A549 (cell line): ENCODE results near the gene FMNL2. TPM values are rescaled to one million over a fixed set of nuclear protein-coding genes. Genes with fewer than 3 reads are reported as not detected.

Experiments
- ATAC-seq, 2 experiments: fragments of 200-7000 bp in 1 of 2; fragments of >200 bp in 1 of 2; cut with Nextera tagmentation in 1 of 2; cut with Tn5 transposase in 1 of 2; 3 replicates each; pipeline versions ENCODE4 v1.8.0 to v1.9.1; 2018 to 2020; ENCODE audit warnings: mild to moderate bottlenecking in 1 of 2, moderate library complexity in 1 of 2
- CTCF ChIA-PET: fragments of 300-600 bp; sonication (Branson Sonifier 250); formaldehyde crosslinking; extraction: SDS; loops from one replicate; lab custom pipeline; 2021; ENCODE audit warnings: antibody characterized with exemption, inconsistent platforms; lab: Yijun Ruan, JAX
- POLR2A ChIA-PET: fragments of 350-600 bp; formaldehyde crosslinking; extraction: SDS; loops from one replicate; lab custom pipeline; 2021; ENCODE audit warnings: antibody characterized with exemption, inconsistent platforms; lab: Yijun Ruan, JAX
- DNase-seq, 2 experiments: peaks; one replicate each; pipeline versions ENCODE4 v3.0.0 to v3.0.0-alpha.2; 2011 to 2016; ENCODE audit warnings: low read depth in 1 of 2, low spot score in 1 of 2
- FAIRE-seq: peaks from 2 replicates; lab custom pipeline; 2011; peaks lifted over from hg19 to GRCh38; lab: Jason Lieb, UNC
- H3K27ac ChIP-seq, 2 experiments: fragments of >200 bp; sonication (Bioruptor Twin); formaldehyde crosslinking; 3 replicates each; pipeline ENCODE4 v1.5.1; 2016 to 2017
- H3K4me1 ChIP-seq: fragments of >200 bp; sonication (Bioruptor Twin); formaldehyde crosslinking; 3 replicates; pipeline ENCODE4 v1.6.1; 2016
- H3K4me2 ChIP-seq: fragments of >200 bp; sonication (Bioruptor Twin); formaldehyde crosslinking; 3 replicates; pipeline ENCODE4 v1.6.1; 2016
- H3K4me3 ChIP-seq: fragments of >200 bp; sonication (Bioruptor Twin); formaldehyde crosslinking; 3 replicates; pipeline ENCODE4 v1.5.1; 2016
- H3K9me3 ChIP-seq: fragments of >200 bp; sonication (Bioruptor Twin); formaldehyde crosslinking; 3 replicates; pipeline ENCODE4 v1.6.1; 2016
- CBX8 ChIP-seq: fragments of 200-600 bp; sonication (generic); IDR thresholded peaks from 2 replicates; pipeline ENCODE4 v1.6.1; 2016
- CEBPB ChIP-seq, 2 experiments: fragments of >200 bp in 1 of 2; sonication (Bioruptor Twin) in 1 of 2; formaldehyde crosslinking in 1 of 2; IDR thresholded peaks; 2 replicates each; pipeline ENCODE4 v1.6.1; 2012 to 2016
- CHD2 ChIP-seq: fragments of 150-350 bp; IDR thresholded peaks from 2 replicates; pipeline ENCODE4 v1.6.1; 2014; ENCODE audit warnings: low read length; ENCODE audit not compliant: partially characterized antibody
- CHD4 ChIP-seq: fragments of 200-600 bp; sonication (generic); IDR thresholded peaks from 2 replicates; pipeline ENCODE4 v1.6.1; 2016; ENCODE audit warnings: antibody characterized with exemption, mild to moderate bottlenecking, borderline replicate concordance
- EHF ChIP-seq: fragments of 250-450 bp; sonication (Bioruptor Pico); IDR thresholded peaks from 2 replicates; pipeline ENCODE4 v1.5.0; 2020; ENCODE audit warnings: mild to moderate bottlenecking
- FOSB ChIP-seq: fragments of 250-450 bp; sonication (Bioruptor Pico); IDR thresholded peaks from 2 replicates; pipeline ENCODE4 v1.5.0; 2020; ENCODE audit warnings: mild to moderate bottlenecking, moderate library complexity
- HDAC2 ChIP-seq: fragments of 200-600 bp; sonication (generic); IDR thresholded peaks from 2 replicates; pipeline ENCODE4 v1.6.1; 2016
- HOXA7 ChIP-seq: fragments of 250-450 bp; sonication (Bioruptor Pico); IDR thresholded peaks from 2 replicates; pipeline ENCODE4 v1.5.0; 2020; ENCODE audit warnings: mild to moderate bottlenecking, moderate library complexity
- JUNB ChIP-seq: fragments of >200 bp; sonication (Bioruptor Twin); formaldehyde crosslinking; IDR thresholded peaks from 2 replicates; pipeline ENCODE4 v1.6.1; 2016
- KDM1A ChIP-seq: fragments of 200-600 bp; sonication (generic); IDR thresholded peaks from 2 replicates; pipeline ENCODE4 v1.6.1; 2016; ENCODE audit warnings: low read depth, mild to moderate bottlenecking
- MAFK ChIP-seq: fragments of 450-650 bp; IDR thresholded peaks from 2 replicates; pipeline ENCODE4 v1.6.1; 2014; ENCODE audit not compliant: partially characterized antibody
- MAZ ChIP-seq: fragments of 150-350 bp; IDR thresholded peaks from 2 replicates; pipeline ENCODE4 v1.6.1; 2014; ENCODE audit warnings: antibody characterized with exemption, low read depth, low read length, borderline replicate concordance
- NFE2L2 ChIP-seq: fragments of 150-350 bp; conservative IDR thresholded peaks from 2 replicates; pipeline ENCODE4 v1.6.1; 2014; ENCODE audit warnings: low read length
- PHF8 ChIP-seq: fragments of 200-600 bp; sonication (generic); IDR thresholded peaks from 2 replicates; pipeline ENCODE4 v1.6.1; 2016; ENCODE audit warnings: low read depth, mild to moderate bottlenecking, antibody characterized with exemption, moderate library complexity, borderline replicate concordance
- POLR2AphosphoS2 ChIP-seq: conservative IDR thresholded peaks from 2 replicates; pipeline ENCODE4 v1.6.1; 2012; ENCODE audit warnings: low read length, improper control_type of control experiment, inconsistent platforms
- RARB ChIP-seq: fragments of 250-450 bp; sonication (Bioruptor Pico); IDR thresholded peaks from 2 replicates; pipeline ENCODE4 v1.8.0; 2021; ENCODE audit warnings: mild to moderate bottlenecking, moderate library complexity
- RFX5 ChIP-seq: fragments of 450-650 bp; IDR thresholded peaks from 2 replicates; pipeline ENCODE4 v1.7.1; 2014; ENCODE audit warnings: antibody characterized with exemption, mild to moderate bottlenecking, moderate library complexity
- SMC3 ChIP-seq: fragments of >200 bp; sonication (Bioruptor Twin); formaldehyde crosslinking; IDR thresholded peaks from 3 replicates; pipeline ENCODE4 v1.6.1; 2018; ENCODE audit warnings: inconsistent platforms
- SREBF2 ChIP-seq: fragments of 450-650 bp; IDR thresholded peaks from 2 replicates; pipeline ENCODE4 v1.6.1; 2014; ENCODE audit warnings: mild to moderate bottlenecking, moderate library complexity
- TP53 ChIP-seq: fragments of 250-450 bp; sonication (Bioruptor Pico); IDR thresholded peaks from 2 replicates; pipeline ENCODE4 v1.5.0; 2021; ENCODE audit warnings: mild to moderate bottlenecking, moderate library complexity
- ZNF302 ChIP-seq: fragments of 250-450 bp; sonication (Bioruptor Pico); IDR thresholded peaks from 2 replicates; pipeline ENCODE4 v1.9.0; 2021; ENCODE audit warnings: inconsistent platforms, mild to moderate bottlenecking, moderate library complexity
- ZSCAN20 ChIP-seq: fragments of 250-450 bp; sonication (Bioruptor Pico); IDR thresholded peaks from 2 replicates; pipeline ENCODE4 v1.8.0; 2022; ENCODE audit warnings: mild to moderate bottlenecking, moderate library complexity
- WGBS: methylation state at CpG from one replicate; pipeline ENCODE4 v1.1.6; 2017; ENCODE audit errors: missing lambda C conversion rate; 5-methylcytosine and 5-hydroxymethylcytosine counted together
- polyA plus RNA-seq, 4 experiments: library from polyadenylated mRNA; depleted of rRNA in 3 of 4; stranded (reverse); fragments of >200 nt; fragmentation: RNase III in 1 of 4; extraction: RNeasy Plus Mini Kit Qiagen cat#74134 plus additional on column Dnase treatment in 1 of 4; gene quantifications; 2 replicates in 3 of 4; 3 replicates in 1 of 4; pipeline ENCODE4 v1.2.3, GENCODE V29; 2011 to 2017
- TF ChIP-seq, protein P1 (sequence below): fragments of >200 bp; sonication (Bioruptor Twin); formaldehyde crosslinking; IDR thresholded peaks from 3 replicates; pipeline ENCODE4 v1.5.1; 2016
- TF ChIP-seq, protein P2 (sequence below): IDR thresholded peaks from 2 replicates; pipeline ENCODE4 v1.6.1; 2012; ENCODE audit warnings: low read depth, borderline replicate concordance
- TF ChIP-seq, protein P3 (sequence below): IDR thresholded peaks from 2 replicates; pipeline ENCODE4 v1.6.1; 2012

FMNL2 gene
- polyA plus RNA-seq, 2 of the 4 experiments (the other 2 are of a cell fraction): 27.9 to 36.5 TPM

DNA sequence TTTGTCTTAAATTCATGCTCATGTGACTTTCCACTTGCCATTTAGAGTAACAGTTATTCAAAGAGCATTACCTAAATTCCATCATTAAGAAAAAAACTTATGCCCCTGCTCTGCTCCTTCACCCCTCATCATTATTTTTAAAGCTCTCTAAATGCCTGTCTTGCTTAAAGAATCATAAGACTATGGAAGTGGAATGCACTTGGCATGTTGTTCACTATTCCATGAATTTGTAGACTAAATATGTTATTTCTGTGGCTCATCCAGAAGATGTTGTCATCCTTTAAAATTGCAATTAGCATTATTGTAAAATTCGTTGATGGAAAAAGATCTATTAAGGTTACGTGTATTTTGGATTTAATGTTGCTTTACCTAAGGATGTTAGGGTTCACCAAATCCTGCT is 61.8 kb downstream of the FMNL2 start:
- Histone ChIP-seq H3K4me1 (peaks cover 32% of the 10 kb centered on the region), H3K4me3 (no peak overlapping the region), H3K27ac (no peak overlapping the region), H3K4me2 (no peak overlapping the region), H3K9me3 (no peaks in the 10 kb centered on the region)
- no peak for DNase-seq
- WGBS: 32% methylated on average over 2 of the region's 2 CpGs
- TF ChIP-seq POLR2AphosphoS2 (no peak), CHD4 (no peak), RARB (CRISPR knock-in tag) (no peak), TP53 (CRISPR knock-in tag) (no peak), HOXA7 (CRISPR knock-in tag) (no peak), CEBPB (IDR thresholded peaks at IDR 0.05) (no peak), JUNB (no peak), FOSB (CRISPR knock-in tag) (no peak), HDAC2 (no peak), RFX5 (no peak), SMC3 (no peak), MAFK (no peak)
- TF ChIP-seq, protein P1, sequence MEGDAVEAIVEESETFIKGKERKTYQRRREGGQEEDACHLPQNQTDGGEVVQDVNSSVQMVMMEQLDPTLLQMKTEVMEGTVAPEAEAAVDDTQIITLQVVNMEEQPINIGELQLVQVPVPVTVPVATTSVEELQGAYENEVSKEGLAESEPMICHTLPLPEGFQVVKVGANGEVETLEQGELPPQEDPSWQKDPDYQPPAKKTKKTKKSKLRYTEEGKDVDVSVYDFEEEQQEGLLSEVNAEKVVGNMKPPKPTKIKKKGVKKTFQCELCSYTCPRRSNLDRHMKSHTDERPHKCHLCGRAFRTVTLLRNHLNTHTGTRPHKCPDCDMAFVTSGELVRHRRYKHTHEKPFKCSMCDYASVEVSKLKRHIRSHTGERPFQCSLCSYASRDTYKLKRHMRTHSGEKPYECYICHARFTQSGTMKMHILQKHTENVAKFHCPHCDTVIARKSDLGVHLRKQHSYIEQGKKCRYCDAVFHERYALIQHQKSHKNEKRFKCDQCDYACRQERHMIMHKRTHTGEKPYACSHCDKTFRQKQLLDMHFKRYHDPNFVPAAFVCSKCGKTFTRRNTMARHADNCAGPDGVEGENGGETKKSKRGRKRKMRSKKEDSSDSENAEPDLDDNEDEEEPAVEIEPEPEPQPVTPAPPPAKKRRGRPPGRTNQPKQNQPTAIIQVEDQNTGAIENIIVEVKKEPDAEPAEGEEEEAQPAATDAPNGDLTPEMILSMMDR: no peak
- TF ChIP-seq, protein P2, sequence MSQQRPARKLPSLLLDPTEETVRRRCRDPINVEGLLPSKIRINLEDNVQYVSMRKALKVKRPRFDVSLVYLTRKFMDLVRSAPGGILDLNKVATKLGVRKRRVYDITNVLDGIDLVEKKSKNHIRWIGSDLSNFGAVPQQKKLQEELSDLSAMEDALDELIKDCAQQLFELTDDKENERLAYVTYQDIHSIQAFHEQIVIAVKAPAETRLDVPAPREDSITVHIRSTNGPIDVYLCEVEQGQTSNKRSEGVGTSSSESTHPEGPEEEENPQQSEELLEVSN: no peak
- TF ChIP-seq, protein P3, sequence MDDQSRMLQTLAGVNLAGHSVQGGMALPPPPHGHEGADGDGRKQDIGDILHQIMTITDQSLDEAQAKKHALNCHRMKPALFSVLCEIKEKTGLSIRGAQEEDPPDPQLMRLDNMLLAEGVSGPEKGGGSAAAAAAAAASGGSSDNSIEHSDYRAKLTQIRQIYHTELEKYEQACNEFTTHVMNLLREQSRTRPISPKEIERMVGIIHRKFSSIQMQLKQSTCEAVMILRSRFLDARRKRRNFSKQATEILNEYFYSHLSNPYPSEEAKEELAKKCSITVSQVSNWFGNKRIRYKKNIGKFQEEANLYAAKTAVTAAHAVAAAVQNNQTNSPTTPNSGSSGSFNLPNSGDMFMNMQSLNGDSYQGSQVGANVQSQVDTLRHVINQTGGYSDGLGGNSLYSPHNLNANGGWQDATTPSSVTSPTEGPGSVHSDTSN: no peak
- CTCF ChIA-PET: no interaction called here
- no peak for FAIRE-seq
- ATAC-seq: no peak
- POLR2A ChIA-PET: no interaction called here

DNA sequence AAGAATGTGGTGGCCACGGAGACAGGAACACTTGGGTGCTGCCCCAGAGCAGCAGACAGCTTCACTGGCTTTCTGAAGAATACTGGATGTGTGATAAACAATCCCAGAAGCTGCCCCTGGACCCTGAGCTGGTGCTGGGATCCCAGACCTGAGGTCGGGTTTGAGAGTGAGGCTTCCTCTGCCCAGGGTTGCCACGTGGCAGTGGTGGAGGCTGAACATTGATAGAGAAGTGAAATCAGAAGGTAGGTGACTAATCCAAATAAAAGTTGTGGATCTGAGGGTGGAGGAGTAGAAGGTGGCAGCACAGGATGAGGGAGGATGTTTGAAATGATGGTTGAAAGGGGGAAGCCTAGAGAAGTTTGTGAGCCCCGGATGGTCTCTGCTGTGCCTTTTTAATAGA is 64.0 kb downstream of the FMNL2 start:
- Histone ChIP-seq H3K9me3 (no peaks in the 10 kb centered on the region), H3K4me2 (no peak overlapping the region), H3K27ac (peak overlapping the region in 1 of 2 experiments; percentile 50; a peak in 1 of 6 replicates), H3K4me1 (peaks cover 51% of the 10 kb centered on the region), H3K4me3 (no peak overlapping the region)
- TF ChIP-seq NFE2L2 (no peak), CHD2 (no peak), EHF (CRISPR knock-in tag) (no peak), CHD4 (no peak), PHF8 (no peak), CBX8 (no peak), MAZ (no peak), KDM1A (no peak), ZSCAN20 (CRISPR knock-in tag) (no peak), ZNF302 (CRISPR knock-in tag) (no peak), SREBF2 (no peak)
- FAIRE-seq (no peak), ATAC-seq (no peak), DNase-seq (no peak)
- 65% methylated on average over 4 of the region's 4 CpGs for WGBS
- POLR2A ChIA-PET: no interaction called here
- CTCF ChIA-PET: interaction anchor here (1.0 kb wide), 1 partner anchor 47 kb away, joined by 3 read pairs; no protein-coding TSS in a partner anchor
